Measurements from ENCODE around the gene ABHD16B.
"Not testable (repeated sequence)": the region's sequence is repeated elsewhere in the genome, so short reads cannot be mapped to it uniquely, and the experiment has no call there.

ABHD16B gene

DNA sequence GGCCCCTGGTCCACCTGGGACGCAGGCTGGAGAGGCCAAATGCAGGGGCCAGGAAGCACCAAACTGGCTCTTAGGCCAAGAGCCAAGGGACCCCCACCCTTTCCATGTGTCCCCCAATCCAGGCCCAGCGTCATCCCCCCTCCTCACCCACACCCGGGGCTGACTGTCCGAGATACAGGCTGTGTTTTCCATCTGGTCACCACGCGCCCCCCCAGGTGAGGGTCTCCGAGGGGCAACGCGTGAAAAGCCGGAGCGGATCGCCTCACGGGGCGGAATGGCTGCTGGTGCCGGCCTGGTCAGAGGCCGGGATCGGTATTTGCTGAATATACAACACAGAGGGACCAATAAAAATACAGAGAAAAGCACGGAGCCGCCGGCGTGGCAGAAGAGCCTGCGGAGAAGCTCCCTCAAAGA, 5.2 kb upstream of the ABHD16B start:
- DNase-seq, result no peak

DNA sequence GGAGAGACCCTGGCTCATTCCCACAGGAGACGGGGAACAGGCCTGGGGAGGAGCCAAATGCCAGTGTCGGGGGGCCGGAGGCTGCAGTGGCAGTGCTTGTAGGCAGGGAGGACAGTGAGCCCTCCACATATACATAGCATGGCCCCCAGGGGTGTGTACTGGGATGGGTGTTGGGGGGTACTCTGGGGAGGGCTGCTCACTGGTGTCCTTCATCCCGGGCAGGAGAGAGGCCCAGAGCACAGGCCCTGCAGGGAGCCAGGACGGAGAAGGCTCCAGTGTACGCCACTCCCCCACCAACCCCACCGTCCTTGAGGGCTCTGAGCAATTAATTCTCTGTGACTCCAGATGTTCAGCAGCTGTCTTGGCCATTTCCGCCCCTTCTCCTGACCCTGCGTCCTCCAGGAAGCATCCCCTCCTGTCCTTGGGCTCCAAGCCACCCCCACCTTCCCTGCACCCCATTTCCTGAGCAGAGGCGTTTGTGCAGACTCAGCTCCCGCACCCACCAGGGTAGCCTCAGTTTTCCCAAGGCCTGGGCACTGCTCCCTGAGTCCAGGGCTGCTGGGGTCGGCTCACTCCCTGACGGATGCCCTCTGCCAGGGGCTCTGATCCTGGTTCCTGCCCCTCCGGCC, 3.4 kb upstream of the ABHD16B start:
- peak; percentile 45 for DNase-seq

DNA sequence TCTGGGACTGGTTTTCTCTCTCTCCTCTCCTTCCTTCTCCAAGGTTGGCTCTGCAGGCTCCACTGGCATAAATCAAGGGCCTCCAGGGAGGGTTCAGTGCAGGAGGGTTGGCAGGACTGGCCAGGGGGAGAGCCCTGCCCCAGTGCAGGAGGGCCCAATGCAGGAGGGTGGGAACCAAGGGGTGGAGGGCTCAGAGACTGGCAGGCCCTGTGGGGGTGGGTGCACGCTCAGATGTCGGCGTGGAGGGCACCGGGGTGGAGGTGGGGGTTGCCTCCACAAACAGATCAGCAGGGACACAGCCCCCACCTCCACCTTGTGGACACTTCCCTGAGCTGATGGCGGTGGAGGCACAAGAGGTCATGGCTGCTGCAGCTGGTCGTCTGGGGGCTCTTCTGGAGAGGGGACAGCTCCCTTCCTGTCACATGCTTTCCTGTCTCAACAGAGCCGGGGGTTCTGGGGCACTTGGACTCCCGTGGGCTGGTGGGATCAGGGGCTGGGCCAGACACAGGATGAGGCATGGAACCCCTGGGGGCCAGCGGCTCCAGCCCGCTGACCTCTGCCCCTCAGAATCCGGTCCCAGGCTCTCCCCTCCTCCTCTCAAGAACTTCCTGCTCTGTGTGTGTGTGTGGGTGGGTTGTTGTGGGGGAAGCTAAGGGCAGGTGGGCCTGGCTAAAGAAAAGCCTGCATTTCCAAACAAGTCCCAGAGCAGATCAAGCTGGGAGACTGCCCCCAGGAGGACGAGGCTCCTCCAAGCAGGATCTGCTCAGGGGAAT, 2.7 kb upstream of the ABHD16B start:
- DNase-seq, result peak; percentile 43

DNA sequence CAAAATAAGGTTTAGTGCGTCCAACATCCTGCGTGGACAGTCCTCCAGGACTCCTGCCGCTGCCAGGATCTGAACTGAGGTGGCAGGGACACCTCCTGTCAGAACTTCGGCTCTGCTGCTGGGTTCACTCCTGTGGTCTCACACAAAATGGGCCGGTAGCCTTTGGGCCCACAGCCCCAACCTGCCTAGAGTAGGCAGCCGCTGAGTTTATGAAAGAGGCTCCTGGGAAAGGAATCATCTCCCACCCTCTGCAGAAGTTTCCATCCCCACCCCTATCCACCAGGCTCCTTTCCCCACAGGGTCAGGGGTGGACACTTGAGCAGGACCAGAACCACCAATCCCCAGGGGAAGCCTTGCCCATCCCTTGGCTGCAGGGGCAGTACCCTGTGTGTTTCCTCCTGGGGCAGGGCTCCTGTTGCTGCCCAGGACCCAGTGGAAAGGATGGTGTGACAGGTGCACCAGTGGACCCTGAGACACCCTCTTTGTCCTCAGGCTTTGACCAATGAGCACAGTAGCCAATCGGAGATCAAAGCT, 2.1 kb upstream of the ABHD16B start:
- DNase-seq, result no peak

DNA sequence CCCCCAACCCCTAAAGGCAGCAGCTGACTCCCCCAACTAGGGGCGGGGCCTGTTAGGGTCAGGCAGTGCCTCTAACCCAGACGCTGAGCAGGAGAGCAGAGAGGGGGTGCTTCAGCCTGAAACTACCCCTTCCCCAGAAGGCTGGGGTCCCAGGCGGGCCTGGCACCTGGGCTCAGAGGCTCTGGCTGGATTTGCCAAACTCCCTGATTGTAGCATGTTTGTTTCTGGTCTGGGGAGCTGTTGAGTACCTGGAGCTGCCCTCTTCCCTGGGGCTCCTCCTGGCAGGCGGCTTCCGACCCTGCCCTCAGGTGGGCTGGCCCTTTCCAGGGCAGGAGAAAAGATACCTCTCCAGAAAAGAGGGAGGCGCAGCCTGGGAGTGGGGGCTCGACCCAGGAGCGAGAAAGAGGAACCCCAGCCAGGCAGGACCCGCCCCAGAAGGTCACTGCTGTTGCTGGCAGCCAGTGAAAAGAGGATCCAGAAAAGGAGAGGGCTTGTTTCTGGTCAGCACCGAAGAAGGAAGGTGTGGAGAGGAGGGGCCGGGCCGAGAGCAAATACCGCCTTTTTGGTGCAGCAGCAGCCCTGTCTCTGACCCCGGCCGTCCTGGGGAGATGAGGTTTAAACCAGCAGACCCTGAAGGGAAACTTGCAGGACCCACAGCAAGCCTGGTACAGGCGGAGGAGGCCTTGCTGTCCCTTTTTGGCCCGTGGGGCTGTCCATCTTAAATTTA, 810 bp upstream of the ABHD16B start:
- DNase-seq, result no peak

DNA sequence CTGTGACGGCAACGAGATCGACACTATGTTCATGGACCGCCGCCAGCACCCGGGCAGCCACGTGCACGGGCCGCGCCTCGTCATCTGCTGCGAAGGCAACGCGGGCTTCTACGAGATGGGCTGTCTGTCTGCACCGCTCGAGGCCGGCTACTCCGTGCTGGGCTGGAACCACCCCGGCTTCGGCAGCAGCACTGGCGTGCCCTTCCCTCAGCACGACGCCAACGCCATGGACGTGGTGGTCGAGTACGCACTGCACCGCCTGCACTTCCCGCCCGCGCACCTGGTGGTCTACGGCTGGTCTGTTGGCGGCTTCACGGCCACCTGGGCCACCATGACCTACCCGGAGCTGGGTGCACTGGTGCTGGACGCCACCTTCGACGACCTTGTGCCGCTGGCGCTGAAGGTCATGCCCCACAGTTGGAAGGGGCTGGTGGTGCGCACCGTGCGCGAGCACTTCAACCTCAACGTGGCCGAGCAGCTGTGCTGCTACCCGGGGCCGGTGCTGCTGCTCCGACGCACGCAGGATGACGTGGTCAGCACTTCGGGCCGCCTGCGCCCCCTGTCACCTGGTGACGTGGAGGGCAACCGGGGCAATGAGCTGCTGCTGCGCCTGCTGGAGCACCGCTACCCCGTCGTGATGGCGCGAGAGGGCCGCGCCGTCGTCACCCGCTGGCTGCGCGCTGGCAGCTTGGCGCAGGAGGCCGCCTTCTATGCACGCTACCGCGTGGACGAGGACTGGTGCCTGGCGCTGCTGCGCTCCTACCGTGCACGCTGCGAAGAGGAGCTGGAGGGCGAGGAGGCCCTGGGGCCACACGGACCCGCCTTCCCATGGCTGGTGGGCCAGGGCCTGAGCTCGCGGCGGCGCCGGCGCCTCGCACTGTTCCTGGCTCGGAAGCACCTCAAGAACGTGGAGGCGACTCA, 943 bp downstream of the ABHD16B start:
- DNase-seq, result no peak

DNA sequence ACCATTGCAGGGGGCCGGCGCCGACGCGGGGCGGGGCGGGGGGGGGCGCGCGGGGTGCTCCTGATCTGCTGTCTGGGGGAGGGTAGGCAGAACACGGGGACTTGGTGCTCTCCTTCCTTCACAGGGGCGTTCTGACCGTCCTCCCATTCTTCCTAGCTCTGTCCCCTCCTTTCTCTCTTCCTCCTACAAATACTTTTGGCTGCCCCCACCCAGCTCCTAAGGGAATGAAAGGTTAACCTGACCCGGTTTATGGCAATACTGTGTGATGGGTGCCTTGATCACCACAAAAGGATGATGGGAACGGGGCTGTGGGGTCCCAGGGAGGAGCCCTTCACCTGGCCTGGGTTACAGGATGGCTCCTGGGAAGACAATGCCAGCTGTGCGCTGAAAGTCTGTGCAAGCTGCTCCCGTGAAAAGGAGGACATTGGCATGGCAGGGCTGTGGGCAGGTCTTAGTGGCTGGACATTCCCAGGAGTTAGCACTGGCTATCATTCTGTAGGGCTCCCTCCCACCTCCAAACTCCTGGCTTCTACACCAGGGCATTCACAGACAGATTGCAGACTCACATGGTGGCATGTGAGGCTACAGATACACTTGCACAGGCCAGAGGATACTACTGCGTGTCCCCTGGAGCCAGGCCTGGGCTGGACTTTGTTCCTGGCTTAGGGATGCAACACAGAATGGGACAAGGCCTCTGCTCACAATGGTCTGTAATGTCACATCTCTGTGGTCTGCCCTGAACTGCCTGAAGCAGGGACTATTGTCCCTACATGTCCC, 1.9 kb downstream of the ABHD16B start:
- no peak for DNase-seq

DNA sequence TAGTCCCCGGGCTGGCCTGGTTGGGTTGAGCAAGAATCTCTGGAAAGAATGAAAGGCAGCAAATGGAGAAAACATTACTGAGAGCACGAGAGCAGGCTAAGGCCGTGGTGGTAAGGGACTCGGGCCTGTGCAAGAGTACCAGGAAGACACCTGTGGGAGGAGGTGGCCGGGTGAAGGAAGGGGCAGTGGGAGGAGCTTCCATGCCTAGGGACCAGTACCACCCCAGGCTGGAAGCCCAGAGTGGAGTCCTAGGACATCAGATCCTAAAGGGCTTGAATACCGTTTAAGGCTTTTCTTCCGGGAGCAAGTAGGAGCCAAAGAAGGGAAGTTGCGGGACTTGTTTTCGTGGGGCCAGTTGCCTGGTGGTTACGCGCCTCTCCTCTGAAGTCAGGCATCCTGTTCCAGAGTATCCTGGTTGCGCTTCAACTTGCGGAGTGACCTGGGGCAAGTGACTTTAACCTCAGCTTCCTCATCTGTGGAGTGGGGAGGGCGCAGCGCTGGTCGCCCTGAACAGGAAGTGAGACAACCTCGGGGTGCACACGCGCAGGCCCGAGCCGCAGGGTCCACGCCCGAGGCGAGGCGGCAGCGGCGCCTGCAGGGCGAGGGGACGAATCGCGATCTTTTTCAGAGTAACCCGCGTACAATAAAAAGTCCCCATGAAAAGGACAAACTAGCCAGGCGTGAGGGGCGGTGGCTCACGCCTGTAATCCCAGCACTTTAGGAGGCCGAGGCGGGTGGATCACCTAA, 2.7 kb downstream of the ABHD16B start:
- DNase-seq, result peak; percentile 82

DNA sequence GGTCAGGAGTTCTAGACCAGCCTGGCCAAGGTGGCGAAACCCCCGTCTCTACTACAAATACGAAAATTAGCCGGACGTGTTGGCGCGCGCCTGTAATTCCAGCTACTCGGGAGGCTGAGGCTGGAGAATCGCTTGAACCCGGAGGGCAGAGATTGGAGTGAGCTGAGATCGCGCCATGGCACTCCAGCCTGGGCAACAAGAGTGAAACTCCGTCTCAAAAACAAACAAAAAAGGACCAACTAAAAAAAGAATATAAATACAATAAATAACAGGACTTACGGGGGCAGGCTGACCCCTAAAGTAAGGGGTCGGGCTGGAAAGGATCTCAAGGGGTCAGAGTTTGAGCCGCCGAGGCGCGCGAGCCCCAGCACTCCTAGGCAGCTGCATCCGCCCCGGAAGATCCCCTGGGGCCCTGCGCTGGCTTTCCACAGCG, 3.3 kb downstream of the ABHD16B start:
- no peak for DNase-seq

DNA sequence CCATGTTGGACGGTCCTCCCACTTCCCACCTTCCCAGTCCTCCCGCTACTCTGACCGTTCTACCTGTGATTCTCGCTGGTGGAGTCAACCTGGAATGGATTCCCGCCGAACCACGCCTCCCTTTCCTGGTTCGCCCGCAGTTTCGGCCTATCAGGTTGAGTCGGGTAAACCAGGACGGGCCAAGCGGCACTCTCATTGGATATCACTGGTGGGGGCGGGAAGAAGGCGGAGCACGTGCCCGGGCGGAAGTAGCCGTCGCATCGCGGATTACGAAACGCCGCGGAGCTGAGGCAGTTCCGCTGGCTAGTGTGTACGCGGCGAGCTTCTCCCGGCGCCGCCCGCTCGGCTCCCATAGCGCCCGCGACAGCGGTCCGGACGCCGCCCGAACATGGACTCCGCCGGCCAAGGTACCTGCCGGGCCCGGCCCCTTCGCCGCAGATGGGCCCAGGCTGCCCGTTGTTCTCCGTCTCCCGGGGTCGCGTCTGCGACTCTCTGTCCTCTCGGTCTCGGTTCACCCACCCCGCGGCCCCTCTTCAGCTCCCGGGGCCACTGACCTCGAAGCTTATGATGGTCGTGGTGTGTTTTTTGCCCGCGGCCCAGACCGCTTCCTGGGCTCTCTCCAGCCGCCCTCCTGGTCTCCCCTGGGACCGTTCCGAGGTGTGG, 3.8 kb downstream of the ABHD16B start, which contains the start of gene TPD52L2:
TPD52L2 (plus strand) TSS at position 293 of the 663 bp plus-strand sequence; CDS start at position 389, 96 bp downstream.
- peak; percentile 96 for DNase-seq

DNA sequence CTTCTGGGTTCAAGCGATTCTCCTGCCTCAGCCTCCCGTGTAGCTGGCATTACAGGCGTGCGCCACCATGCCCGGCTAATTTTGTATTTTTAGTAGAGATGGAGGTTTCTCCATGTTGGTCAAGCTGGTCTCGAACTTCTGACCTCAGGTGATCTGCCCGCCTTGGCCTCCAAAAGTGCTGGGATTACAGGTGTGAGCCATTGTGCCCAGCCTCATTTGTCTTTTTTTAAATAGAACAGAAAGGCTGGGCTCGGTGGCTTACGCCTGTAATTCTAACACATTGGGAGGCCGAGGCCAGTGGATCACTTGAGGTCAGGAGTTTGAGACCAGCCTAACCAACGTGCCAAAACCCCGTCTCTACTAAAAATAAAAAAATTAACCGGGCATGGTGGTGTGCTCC, 5.7 kb downstream of the ABHD16B start:
- not testable (repeated sequence) for DNase-seq

DNA sequence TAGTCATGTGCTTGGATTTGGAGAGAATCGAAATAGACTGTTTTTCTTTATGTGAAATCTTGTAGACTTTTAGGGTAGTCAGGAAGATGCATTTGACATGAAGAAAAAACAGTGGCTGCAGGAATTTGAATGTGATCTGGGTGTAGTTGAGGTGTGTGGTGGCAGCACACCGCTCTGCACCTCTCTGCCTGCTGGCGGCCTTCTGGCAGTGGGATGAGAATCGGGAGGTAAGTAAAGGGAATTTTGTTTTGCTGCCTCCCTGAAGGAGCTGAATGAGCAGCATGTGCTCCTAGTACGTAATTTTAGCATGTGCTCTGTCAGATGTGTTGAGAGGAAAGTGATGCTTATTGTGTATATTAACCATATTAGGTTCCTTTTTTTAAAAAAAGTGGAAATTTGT, 7.0 kb downstream of the ABHD16B start:
- DNase-seq, result no peak

DNA sequence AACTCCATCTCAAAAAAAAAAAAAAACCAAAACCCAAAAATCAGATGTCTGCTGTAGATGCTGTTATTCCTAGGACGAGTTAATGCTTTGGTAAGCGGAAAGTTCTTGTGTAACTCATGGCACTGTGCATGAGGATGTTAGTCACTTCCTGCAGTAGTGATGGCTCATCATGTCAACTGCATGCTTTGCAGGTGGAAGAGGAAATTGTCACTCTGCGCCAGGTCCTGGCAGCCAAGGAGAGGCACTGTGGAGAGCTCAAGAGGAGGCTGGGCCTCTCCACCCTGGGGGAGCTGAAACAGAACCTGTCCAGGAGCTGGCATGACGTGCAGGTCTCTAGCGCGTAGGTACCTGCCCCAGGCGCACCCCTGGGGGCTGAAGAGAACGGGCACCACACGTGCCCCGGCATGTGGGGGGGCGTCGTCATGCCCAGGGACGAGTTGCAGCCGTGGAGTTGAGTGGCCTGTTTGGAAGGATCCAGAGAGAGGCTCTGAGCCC, 12.2 kb downstream of the ABHD16B start:
- no peak for DNase-seq

DNA sequence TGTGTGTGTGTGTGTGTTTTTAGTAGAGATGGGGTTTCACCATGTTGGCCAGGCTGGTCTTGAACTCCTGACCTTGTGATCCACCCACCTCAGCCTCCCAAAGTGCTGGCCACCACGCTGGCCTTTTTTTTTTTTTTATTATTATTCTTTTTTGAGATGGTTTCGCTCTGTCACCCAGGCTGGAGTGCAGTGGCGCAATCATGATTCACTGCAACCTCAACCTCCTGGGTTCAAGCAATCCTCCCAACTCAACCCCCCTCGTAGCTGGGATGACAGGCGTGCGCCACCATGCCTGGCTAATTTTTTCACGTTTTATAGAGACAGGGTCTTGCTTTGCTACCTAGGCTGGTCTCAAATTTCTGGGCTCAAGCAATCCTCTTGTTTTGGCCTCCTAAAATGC, 12.9 kb downstream of the ABHD16B start:
- not testable (repeated sequence) for DNase-seq

DNA sequence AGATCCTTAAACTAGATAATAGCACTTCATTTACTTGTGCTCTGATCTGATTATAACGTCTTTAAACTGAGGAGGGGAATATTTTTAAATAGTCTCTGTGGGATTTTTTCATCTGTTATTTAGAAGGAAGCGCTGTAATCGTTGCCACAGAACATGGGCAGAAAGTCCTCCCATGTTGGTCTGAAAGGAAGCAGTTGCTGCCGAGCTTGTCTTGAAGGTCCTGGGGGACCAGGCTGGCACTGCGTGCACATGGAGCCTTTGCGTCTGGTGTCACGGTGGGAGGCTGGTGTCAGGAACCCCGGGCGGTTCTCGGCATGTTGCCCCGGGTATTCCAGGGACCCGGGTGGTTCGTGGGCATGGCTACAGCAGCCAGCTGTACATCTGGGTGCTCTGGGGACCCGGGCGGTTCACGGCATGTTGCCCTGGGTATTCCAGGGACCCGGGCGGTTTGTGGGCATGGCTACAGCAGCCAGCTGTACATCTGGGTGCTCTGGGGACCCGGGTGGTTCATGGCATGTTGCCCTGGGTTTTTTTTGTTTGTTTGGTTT, 15.3 kb downstream of the ABHD16B start:
- no peak for DNase-seq

DNA sequence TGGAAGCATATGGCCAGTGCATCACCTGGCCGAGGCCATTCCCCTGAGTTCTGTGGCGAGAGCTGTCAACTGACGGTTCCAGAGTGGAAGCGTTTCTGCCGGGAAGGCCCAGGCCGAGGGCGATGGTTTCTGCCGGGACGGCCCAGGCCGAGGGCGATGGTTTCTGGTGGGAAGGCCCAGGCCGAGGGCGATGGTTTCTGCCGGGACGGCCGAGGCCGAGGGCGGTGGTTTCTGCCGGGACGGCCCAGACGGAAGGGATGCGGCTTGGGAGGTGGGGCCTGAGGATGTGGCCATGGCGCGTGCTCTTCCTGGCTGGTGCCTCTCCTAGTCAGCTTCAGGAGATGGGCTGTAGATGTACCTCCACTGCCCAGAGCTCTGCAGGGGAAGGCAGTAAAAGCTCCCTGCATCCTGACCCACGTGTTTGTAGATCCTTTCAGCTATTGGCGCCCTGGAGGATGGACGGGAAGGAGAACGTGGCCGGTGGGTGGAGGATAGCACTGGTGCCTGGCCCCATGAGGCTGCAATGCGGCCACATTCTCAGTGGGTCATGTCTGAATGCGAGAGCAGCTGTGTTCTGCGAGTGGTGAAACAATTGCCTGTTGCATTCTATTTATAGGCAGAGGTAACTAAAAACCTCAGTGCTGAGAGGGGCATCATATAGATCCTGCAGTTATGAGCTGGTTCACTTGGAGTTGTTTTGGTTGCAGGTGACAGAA, 16.6 kb downstream of the ABHD16B start:
- no peak for DNase-seq

DNA sequence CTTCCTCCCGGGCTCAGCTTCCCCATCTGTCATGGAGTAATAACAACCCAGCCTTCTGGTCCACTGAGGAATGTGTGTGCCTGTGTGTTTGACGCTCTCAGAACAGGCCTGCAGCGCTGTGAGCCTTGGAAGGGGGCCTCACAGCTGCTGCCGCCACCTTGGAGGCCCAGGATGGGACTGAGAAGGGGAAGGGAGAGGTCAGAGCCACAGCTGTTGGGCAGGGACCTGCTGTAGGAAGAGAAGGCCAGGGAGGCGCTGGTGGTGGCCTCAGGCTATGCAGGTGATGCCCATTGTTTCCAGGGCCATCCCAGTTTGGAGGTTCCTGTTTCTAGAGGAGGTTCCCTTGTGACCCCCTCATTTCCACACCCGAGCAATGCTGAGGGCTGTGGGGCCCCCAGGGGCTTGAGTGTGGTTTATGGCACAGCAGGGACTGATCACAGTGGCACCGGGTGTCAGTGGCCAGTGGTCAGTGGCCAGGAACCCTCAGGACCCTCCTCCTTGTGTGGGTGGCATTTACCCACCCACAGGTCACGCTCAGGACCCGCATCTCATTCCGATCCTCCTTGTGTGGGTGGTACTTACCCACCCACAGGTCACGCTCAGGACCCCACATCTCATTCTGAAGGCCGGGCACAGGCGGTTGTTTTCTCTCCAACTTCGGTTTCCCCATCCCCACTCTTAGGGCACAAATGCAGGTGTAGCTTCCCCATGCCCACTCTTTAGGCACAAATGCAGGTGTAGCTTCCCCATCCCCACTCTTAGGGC, 17.8 kb downstream of the ABHD16B start:
- no peak for DNase-seq

DNA sequence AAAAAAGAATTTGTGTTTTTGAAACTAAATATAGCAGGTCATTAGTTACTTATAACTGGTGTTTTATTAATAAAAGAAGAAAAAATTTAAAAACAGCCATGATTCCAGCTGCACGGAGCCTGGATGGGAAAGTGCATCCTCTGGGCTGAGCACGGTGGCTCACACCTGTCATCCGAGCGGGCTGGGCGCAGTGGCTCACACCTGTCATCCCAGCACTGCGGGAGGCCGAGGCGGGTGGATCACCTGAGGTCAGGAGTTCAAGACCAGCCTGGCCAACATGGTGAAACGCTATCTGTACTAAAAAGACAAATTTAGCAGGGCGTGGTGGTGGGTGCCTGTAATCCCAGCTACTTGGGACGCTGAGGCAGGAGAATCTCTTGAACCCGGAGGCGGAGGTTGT, 19.6 kb downstream of the ABHD16B start:
- DNase-seq, result not testable (repeated sequence)

All from retina (tissue), 1 donor.